Loucy (cell line): Measurements from ENCODE around the gene BEST4.
"Not testable (repeated sequence)": the region's sequence is repeated elsewhere in the genome, so short reads cannot be mapped to it uniquely, and the experiment has no call there.

Experiments used
- H2AFZ ChIP-seq: fragments of 200-600 bp; sonication (generic); 2 replicates; pipeline ENCODE4 v1.6.0; 2016; ENCODE audit warnings: antibody characterized with exemption, mild to moderate bottlenecking, low read length, moderate library complexity
- H3F3A ChIP-seq: fragments of 200-600 bp; 2 replicates; pipeline ENCODE4 v1.6.0; 2016; ENCODE audit warnings: antibody characterized with exemption, low read depth, mild to moderate bottlenecking
- H3K27me3 ChIP-seq: fragments of 200-600 bp; sonication (generic); 2 replicates; pipeline ENCODE4 v1.6.1; 2014; ENCODE audit warnings: low read length, mild to moderate bottlenecking; ENCODE audit not compliant: insufficient read depth, poor library complexity, severe bottlenecking
- H3K36me3 ChIP-seq: fragments of 200-600 bp; sonication (generic); 2 replicates; pipeline ENCODE4 v1.6.1; 2016; ENCODE audit warnings: low read length; ENCODE audit not compliant: insufficient read depth
- H3K4me1 ChIP-seq: fragments of 200-600 bp; sonication (generic); 2 replicates; pipeline ENCODE4 v1.5.1; 2014; ENCODE audit warnings: low read length, mild to moderate bottlenecking; ENCODE audit not compliant: insufficient read depth, poor library complexity, severe bottlenecking
- H3K4me2 ChIP-seq: fragments of 200-600 bp; sonication (generic); 2 replicates; pipeline ENCODE4 v1.6.0; 2014; ENCODE audit warnings: antibody characterized with exemption, low read length, low read depth, mild to moderate bottlenecking; ENCODE audit not compliant: poor library complexity, severe bottlenecking
- H3K4me3 ChIP-seq: fragments of 200-600 bp; sonication (generic); 2 replicates; pipeline ENCODE4 v1.5.1; 2014; ENCODE audit warnings: low read length, mild to moderate bottlenecking, mixed read lengths; ENCODE audit not compliant: poor library complexity, severe bottlenecking
- H3K79me2 ChIP-seq: fragments of 200-600 bp; sonication (generic); 2 replicates; pipeline ENCODE4 v1.6.1; 2014; ENCODE audit warnings: low read length; ENCODE audit not compliant: insufficient read depth
- H3K9ac ChIP-seq: fragments of 200-600 bp; sonication (generic); 2 replicates; pipeline ENCODE4 v1.6.0; 2014; ENCODE audit warnings: mild to moderate bottlenecking, low read depth, low read length, moderate library complexity; ENCODE audit not compliant: poor library complexity, severe bottlenecking
- H3K9me2 ChIP-seq: fragments of 200-600 bp; sonication (generic); replicated peaks from 2 replicates; pipeline ENCODE4 v1.6.1; 2016; ENCODE audit warnings: low read depth, low read length, mixed read lengths
- H3K9me3 ChIP-seq: fragments of 200-600 bp; sonication (generic); 2 replicates; pipeline ENCODE4 v1.6.1; 2014; ENCODE audit warnings: mild to moderate bottlenecking, antibody characterized with exemption, low read length, low read depth; ENCODE audit not compliant: insufficient read depth
- H4K20me1 ChIP-seq: fragments of 200-600 bp; sonication (generic); 2 replicates; pipeline ENCODE4 v1.6.0; 2014; ENCODE audit warnings: antibody characterized with exemption, low read length, mild to moderate bottlenecking; ENCODE audit not compliant: insufficient read depth, poor library complexity, severe bottlenecking
- CTCF ChIP-seq: fragments of 200-600 bp; sonication (generic); conservative IDR thresholded peaks from 2 replicates; pipeline ENCODE4 v1.5.1; 2014; ENCODE audit warnings: mild to moderate bottlenecking, antibody characterized with exemption, low read length
- EZH2phosphoT487 ChIP-seq: fragments of 200-600 bp; IDR thresholded peaks from 2 replicates; pipeline ENCODE4 v1.6.1; 2018; ENCODE audit warnings: antibody characterized with exemption, mild to moderate bottlenecking, moderate library complexity, borderline replicate concordance

BEST4 gene

GRCh38 chr1:44827197-44828002, 39.4 kb upstream of the BEST4 start:
- Histone ChIP-seq H3K4me1 (no peaks in the 10 kb centered on the region), H3K79me2 (no peaks in the 10 kb centered on the region), H3K4me2 (no peak overlapping the region), H3K9me3 (no peaks in the 10 kb centered on the region), H3K9me2 (no peaks in the 10 kb centered on the region), H3K36me3 (no peaks in the 10 kb centered on the region), H2AFZ (no peak overlapping the region), H3K9ac (no peak overlapping the region), H3F3A (no peaks in the 10 kb centered on the region), H3K27me3 (no peaks in the 10 kb centered on the region), H4K20me1 (no peaks in the 10 kb centered on the region), H3K4me3 (no peak overlapping the region)
- TF ChIP-seq CTCF (no peak), EZH2phosphoT487 (no peak)

- no peak for TF ChIP-seq CTCF
- no peak for TF ChIP-seq EZH2phosphoT487
- Histone ChIP-seq H2AFZ (no peak overlapping the region), H3K79me2 (no peaks in the 10 kb centered on the region), H3K4me2 (no peak overlapping the region), H3K27me3 (no peaks in the 10 kb centered on the region), H3K4me1 (no peaks in the 10 kb centered on the region), H3K9me2 (no peaks in the 10 kb centered on the region), H3K9me3 (no peaks in the 10 kb centered on the region), H3K36me3 (no peaks in the 10 kb centered on the region), H3F3A (no peaks in the 10 kb centered on the region), H3K4me3 (no peak overlapping the region), H3K9ac (no peak overlapping the region), H4K20me1 (no peaks in the 10 kb centered on the region)
These were observed 38.6 kb upstream of the BEST4 start for GRCh38 chr1:44826375-44827196.

GRCh38 chr1:44824392-44824791, 36.4 kb upstream of the BEST4 start:
- H3K4me3 ChIP-seq, H3K9me3 ChIP-seq, H3K36me3 ChIP-seq, H3K4me2 ChIP-seq, H3F3A ChIP-seq, H3K27me3 ChIP-seq, H3K79me2 ChIP-seq, H4K20me1 ChIP-seq, H2AFZ ChIP-seq, H3K9me2 ChIP-seq, H3K9ac ChIP-seq, H3K4me1 ChIP-seq: not testable (repeated sequence)
